GM19238 (cell line): ENCODE results near the gene LMNB1.

Experiments
- DNase-seq: peaks from one replicate; pipeline ENCODE4 v3.0.0; 2011; ENCODE audit warnings: low spot score; ENCODE audit not compliant: insufficient read length

The LMNB1 gene

GRCh38 chr5:126854526-126855110 is 77.7 kb downstream of the LMNB1 start:
- DNase-seq = no peak

- no peak for DNase-seq
Measured at GRCh38 chr5:126855266-126855665, 78.3 kb downstream of the LMNB1 start.

GRCh38 chr5:126857472-126858410 is 80.8 kb downstream of the LMNB1 start:
- DNase-seq = no peak

- DNase-seq = no peak
Measured at GRCh38 chr5:126858441-126858840, 81.5 kb downstream of the LMNB1 start.

GRCh38 chr5:126863402-126863801 is 86.5 kb downstream of the LMNB1 start:
- no peak for DNase-seq

- no peak for DNase-seq
Measured at GRCh38 chr5:126864042-126864688, 87.2 kb downstream of the LMNB1 start.

GRCh38 chr5:126865299-126865698 is 88.4 kb downstream of the LMNB1 start:
- DNase-seq = no peak

GRCh38 chr5:126866851-126867636 is 90.1 kb downstream of the LMNB1 start:
- DNase-seq = no peak

GRCh38 chr5:126868338-126869004 is 91.5 kb downstream of the LMNB1 start:
- no peak for DNase-seq

GRCh38 chr5:126869005-126869451 is 92.1 kb downstream of the LMNB1 start:
- DNase-seq = peak; percentile 38

- no peak for DNase-seq
Measured at GRCh38 chr5:126871441-126871840, 94.5 kb downstream of the LMNB1 start.

- DNase-seq = no peak
Measured at GRCh38 chr5:126872561-126873354, 95.8 kb downstream of the LMNB1 start.

GRCh38 chr5:126875303-126875785 is 98.4 kb downstream of the LMNB1 start:
- no peak for DNase-seq

GRCh38 chr5:126877602-126878001 is 100.7 kb downstream of the LMNB1 start:
- no peak for DNase-seq

- no peak for DNase-seq
Measured at GRCh38 chr5:126878085-126878484, 101.1 kb downstream of the LMNB1 start.

GRCh38 chr5:126878634-126879033 is 101.7 kb downstream of the LMNB1 start:
- DNase-seq = no peak

- no peak for DNase-seq
Measured at GRCh38 chr5:126881821-126882600, 105.1 kb downstream of the LMNB1 start.

- DNase-seq = no peak
Measured at GRCh38 chr5:126883564-126884245, 106.8 kb downstream of the LMNB1 start.
